H9 (cell line): ENCODE data around the gene PLCH1. TPM values are rescaled to one million over a fixed set of nuclear protein-coding genes. Genes with fewer than 3 reads are reported as not detected.
A peak's percentile ranks its signal among the peaks of the same experiment; 100 is the strongest.

Experiments
- DNase-seq: peaks from one replicate; pipeline ENCODE4 v3.0.0-alpha.2; 2017
- H2AFZ ChIP-seq: one replicate; pipeline ENCODE4 v1.6.1; 2013; ENCODE audit warnings: mild to moderate bottlenecking, low read length, control low read depth, moderate library complexity
- H2AK5ac ChIP-seq: 2 replicates; pipeline ENCODE4 v1.6.1; 2013; ENCODE audit warnings: low read length, control low read depth, mixed read lengths; ENCODE audit not compliant: insufficient read length
- H2BK120ac ChIP-seq: one replicate; pipeline ENCODE4 v1.6.1; 2013; ENCODE audit warnings: low read depth, mild to moderate bottlenecking, low read length, control low read depth, inconsistent platforms; ENCODE audit not compliant: poor library complexity, severe bottlenecking
- H2BK12ac ChIP-seq: 2 replicates; pipeline ENCODE4 v1.6.1; 2013; ENCODE audit warnings: low read length, control low read depth, mixed read lengths, low read depth; ENCODE audit not compliant: insufficient read length
- H2BK15ac ChIP-seq: 2 replicates; pipeline ENCODE4 v1.6.1; 2013; ENCODE audit warnings: low read depth, low read length, control low read depth
- H2BK20ac ChIP-seq: one replicate; pipeline ENCODE4 v1.6.1; 2013; ENCODE audit warnings: low read depth, mild to moderate bottlenecking, low read length, control low read depth, inconsistent platforms; ENCODE audit not compliant: poor library complexity, severe bottlenecking
- H2BK5ac ChIP-seq: 2 replicates; pipeline ENCODE4 v1.6.1; 2013; ENCODE audit warnings: low read length, control low read depth, mixed read lengths; ENCODE audit not compliant: insufficient read length
- H3K14ac ChIP-seq: 2 replicates; pipeline ENCODE4 v1.6.1; 2013; ENCODE audit warnings: low read length, control low read depth; ENCODE audit not compliant: insufficient read depth
- H3K18ac ChIP-seq: 2 replicates; pipeline ENCODE4 v1.6.1; 2013; ENCODE audit warnings: low read depth, mild to moderate bottlenecking, mixed read lengths, low read length, control low read depth; ENCODE audit not compliant: insufficient read length
- H3K23ac ChIP-seq: 2 replicates; pipeline ENCODE4 v1.6.1; 2013; ENCODE audit warnings: low read length, control low read depth, mixed read lengths, low read depth; ENCODE audit not compliant: insufficient read length
- H3K23me2 ChIP-seq: 2 replicates; pipeline ENCODE4 v1.6.1; 2013; ENCODE audit warnings: low read depth, mild to moderate bottlenecking, mixed read lengths, low read length, control low read depth; ENCODE audit not compliant: insufficient read length, poor library complexity, severe bottlenecking
- H3K27ac ChIP-seq: 2 replicates; pipeline ENCODE4 v1.5.1; 2013; ENCODE audit warnings: low read length, control low read depth, mixed read lengths, low read depth; ENCODE audit not compliant: insufficient read length
- H3K27me3 ChIP-seq: 2 replicates; pipeline ENCODE4 v1.6.1; 2013; ENCODE audit warnings: low read length, control low read depth, inconsistent platforms; ENCODE audit not compliant: insufficient read depth
- H3K4ac ChIP-seq: 2 replicates; pipeline ENCODE4 v1.6.1; 2013; ENCODE audit warnings: low read depth, mild to moderate bottlenecking, control low read depth, inconsistent platforms, low read length, moderate library complexity
- H3K4me1 ChIP-seq: 2 replicates; pipeline ENCODE4 v1.6.1; 2013; ENCODE audit warnings: low read length, control low read depth, inconsistent platforms; ENCODE audit not compliant: insufficient read depth
- H3K4me2 ChIP-seq: 2 replicates; pipeline ENCODE4 v1.6.1; 2013; ENCODE audit warnings: low read length, control low read depth, mixed read lengths; ENCODE audit not compliant: insufficient read length, insufficient read depth
- H3K56ac ChIP-seq: 2 replicates; pipeline ENCODE4 v1.6.1; 2013; ENCODE audit warnings: low read depth, mild to moderate bottlenecking, mixed read lengths, low read length, control low read depth; ENCODE audit not compliant: insufficient read length
- H3K79me1 ChIP-seq: 2 replicates; pipeline ENCODE4 v1.6.1; 2013; ENCODE audit warnings: low read depth, mild to moderate bottlenecking, moderate library complexity, low read length, control low read depth, inconsistent platforms; ENCODE audit not compliant: insufficient read depth, poor library complexity, severe bottlenecking
- H3K79me2 ChIP-seq: 2 replicates; pipeline ENCODE4 v1.6.1; 2013; ENCODE audit warnings: low read length, control low read depth, inconsistent platforms; ENCODE audit not compliant: insufficient read depth
- H3K9ac ChIP-seq: 2 replicates; pipeline ENCODE4 v1.6.1; 2013; ENCODE audit warnings: low read length, control low read depth, mixed read lengths; ENCODE audit not compliant: insufficient read length; ENCODE audit errors: extremely low read depth
- H3K9me3 ChIP-seq: one replicate; pipeline ENCODE4 v1.6.1; 2013; ENCODE audit warnings: low read depth, low read length, inconsistent platforms; ENCODE audit not compliant: control insufficient read depth
- H3T11ph ChIP-seq: one replicate; pipeline ENCODE4 v1.6.1; 2013; ENCODE audit warnings: mild to moderate bottlenecking, low read length, control low read depth, inconsistent platforms
- H4K20me1 ChIP-seq: one replicate; pipeline ENCODE4 v1.6.1; 2013; ENCODE audit not compliant: control insufficient read depth, insufficient read length, insufficient read depth
- H4K5ac ChIP-seq: 2 replicates; pipeline ENCODE4 v1.6.1; 2013; ENCODE audit warnings: low read depth, mild to moderate bottlenecking, mixed read lengths, low read length, control low read depth; ENCODE audit not compliant: insufficient read length
- H4K8ac ChIP-seq: replicated peaks from 2 replicates; pipeline ENCODE4 v1.6.1; 2013; ENCODE audit warnings: low read length, control low read depth, mixed read lengths, low read depth; ENCODE audit not compliant: insufficient read length
- H4K91ac ChIP-seq: 2 replicates; pipeline ENCODE4 v1.6.1; 2013; ENCODE audit warnings: low read depth, mild to moderate bottlenecking, moderate library complexity, mixed read lengths, low read length, control low read depth; ENCODE audit not compliant: insufficient read length
- H3K27ac Mint-ChIP-seq, 3 experiments: 2 replicates in 2 of 3; 3 replicates in 1 of 3; pipeline ENCODE4 v1.8.0; 2020 to 2021; ENCODE audit warnings: mixed read lengths in 3 of 3, mild to moderate bottlenecking in 1 of 3, moderate library complexity in 1 of 3
- H3K27me3 Mint-ChIP-seq: 2 replicates; pipeline ENCODE4 v1.8.0; 2021; ENCODE audit warnings: low read depth, mild to moderate bottlenecking, moderate library complexity, mixed read lengths
- H3K36me3 Mint-ChIP-seq, 3 experiments: 2 replicates in 2 of 3; 3 replicates in 1 of 3; pipeline ENCODE4 v1.8.0; 2020 to 2021; ENCODE audit warnings: low read depth in 3 of 3, mixed read lengths in 3 of 3; ENCODE audit not compliant: insufficient read depth in 1 of 3
- H3K4me1 Mint-ChIP-seq, 2 experiments: 2 replicates each; pipeline ENCODE4 v1.8.0; 2020; ENCODE audit warnings: mixed read lengths in 2 of 2
- H3K4me3 Mint-ChIP-seq, 2 experiments: 2 replicates in 1 of 2; 3 replicates in 1 of 2; pipeline ENCODE4 v1.8.0; 2020 to 2021; ENCODE audit warnings: mild to moderate bottlenecking in 2 of 2, mixed read lengths in 2 of 2, moderate library complexity in 1 of 2
- H3K9me3 Mint-ChIP-seq, 2 experiments: 2 replicates in 1 of 2; 3 replicates in 1 of 2; pipeline ENCODE4 v1.8.0; 2020; ENCODE audit warnings: mild to moderate bottlenecking in 2 of 2, mixed read lengths in 2 of 2, moderate library complexity in 1 of 2
- WGBS: extraction: QIAGEN DNeasy Blood & Tissue Kit; methylation state at CpG from one replicate; pipeline ENCODE4 v1.1.7; 2013; ENCODE audit warnings: missing lambda C conversion rate, low lambda C conversion rate, mixed read lengths; ENCODE audit not compliant: insufficient read length; ENCODE audit errors: extremely low coverage; 5-methylcytosine and 5-hydroxymethylcytosine counted together
- total RNA-seq: library from RNA; stranded (reverse); gene quantifications from 2 replicates; pipeline ENCODE4 v1.2.1, GENCODE V29; 2021
- TF ChIP-seq, protein P1 (sequence below): fragments of 200-600 bp; sonication (generic); conservative IDR thresholded peaks from 3 replicates; pipeline ENCODE4 v1.8.0; 2021; ENCODE audit warnings: antibody characterized with exemption, mild to moderate bottlenecking

Gene PLCH1
- total RNA-seq, 1 experiment from 2014 or later, result 19.0 TPM

GRCh38 chr3:155362808-155363689 is 381.8 kb downstream of the PLCH1 start:
- Histone ChIP-seq H2BK15ac (no peak overlapping the region), H3K79me1 (no peaks in the 10 kb centered on the region), H2BK5ac (no peak overlapping the region), H4K8ac (no peak overlapping the region), H2BK12ac (no peak overlapping the region), H4K91ac (no peak overlapping the region), H2BK120ac (no peak overlapping the region), H3K27me3 (no peaks in the 10 kb centered on the region; the same call in 1 of the 2 replicates), H3K9ac (no peak overlapping the region), H3K4ac (no peak overlapping the region), H3K4me1 (peaks cover 6% of the 10 kb centered on the region), H3K18ac (no peak overlapping the region), H2BK20ac (no peak overlapping the region), H2AK5ac (no peak overlapping the region), H3K23ac (no peak overlapping the region), H3T11ph (no peak overlapping the region), H3K4me2 (peak overlapping the region; percentile 43), H4K20me1 (no peaks in the 10 kb centered on the region), H3K79me2 (no peaks in the 10 kb centered on the region), H3K14ac (no peak overlapping the region), H3K27ac (no peak overlapping the region), H2AFZ (no peak overlapping the region), H4K5ac (no peak overlapping the region), H3K56ac (no peak overlapping the region), H3K9me3 (peaks cover 5% of the 10 kb centered on the region), H3K23me2 (no peaks in the 10 kb centered on the region)
- TF ChIP-seq, protein P1, sequence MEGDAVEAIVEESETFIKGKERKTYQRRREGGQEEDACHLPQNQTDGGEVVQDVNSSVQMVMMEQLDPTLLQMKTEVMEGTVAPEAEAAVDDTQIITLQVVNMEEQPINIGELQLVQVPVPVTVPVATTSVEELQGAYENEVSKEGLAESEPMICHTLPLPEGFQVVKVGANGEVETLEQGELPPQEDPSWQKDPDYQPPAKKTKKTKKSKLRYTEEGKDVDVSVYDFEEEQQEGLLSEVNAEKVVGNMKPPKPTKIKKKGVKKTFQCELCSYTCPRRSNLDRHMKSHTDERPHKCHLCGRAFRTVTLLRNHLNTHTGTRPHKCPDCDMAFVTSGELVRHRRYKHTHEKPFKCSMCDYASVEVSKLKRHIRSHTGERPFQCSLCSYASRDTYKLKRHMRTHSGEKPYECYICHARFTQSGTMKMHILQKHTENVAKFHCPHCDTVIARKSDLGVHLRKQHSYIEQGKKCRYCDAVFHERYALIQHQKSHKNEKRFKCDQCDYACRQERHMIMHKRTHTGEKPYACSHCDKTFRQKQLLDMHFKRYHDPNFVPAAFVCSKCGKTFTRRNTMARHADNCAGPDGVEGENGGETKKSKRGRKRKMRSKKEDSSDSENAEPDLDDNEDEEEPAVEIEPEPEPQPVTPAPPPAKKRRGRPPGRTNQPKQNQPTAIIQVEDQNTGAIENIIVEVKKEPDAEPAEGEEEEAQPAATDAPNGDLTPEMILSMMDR, result no peak
- no CpG with 5 or more reads among the region's 10 CpGs for WGBS
- DNase-seq, result peak; percentile 82
- peak overlapping the region; percentile 6 to 33; a peak in 2 of 5 replicates for H3K4me3 Mint-ChIP-seq
- H3K27ac Mint-ChIP-seq, result peak overlapping the region; percentile 74 to 93 (median 83); a peak in 6 of 7 replicates
- peaks cover 0 to 20% (median 16%) of the 10 kb centered on the region in 3 experiments; a peak in 6 of 7 replicates for H3K36me3 Mint-ChIP-seq
- peaks cover 71% of the 10 kb centered on the region for H3K27me3 Mint-ChIP-seq
- H3K9me3 Mint-ChIP-seq, result peaks cover 16 to 18% of the 10 kb centered on the region in 2 experiments
- H3K4me1 Mint-ChIP-seq, result peaks cover 65 to 74% of the 10 kb centered on the region in 2 experiments
